Body of pancreas (tissue), 4 donors: Measurements from ENCODE around the gene DMRT1. TPM values are rescaled to one million over a fixed set of nuclear protein-coding genes. Genes with fewer than 3 reads are reported as not detected.

ENCODE experiments used
- ATAC-seq: fragments of 150-250 bp; one replicate; pipeline ENCODE4 v1.9.1; 2016
- DNase-seq, 4 donors: peaks; one replicate each; pipeline ENCODE4 v3.0.0-alpha.2; 2019
- H3K27ac ChIP-seq, 4 donors: fragments of 200-600 bp; sonication (generic); 1 replicate in 3 of 4; 2 replicates in 1 of 4; pipeline versions ENCODE4 v1.5.1 to v1.6.1; 2016 to 2019; ENCODE audit warnings: mild to moderate bottlenecking in 1 of 4, mixed read lengths in 1 of 4, moderate library complexity in 1 of 4
- H3K27me3 ChIP-seq, 2 donors: fragments of 200-600 bp; sonication (generic); one replicate each; pipeline ENCODE4 v1.6.0; 2016; ENCODE audit warnings: mild to moderate bottlenecking in 1 of 2
- H3K36me3 ChIP-seq, 2 donors: fragments of 200-600 bp; sonication (generic); replicated peaks in 1 of 2; 2 replicates each; pipeline ENCODE4 v1.5.1; 2016; ENCODE audit warnings: low read depth in 2 of 2; ENCODE audit not compliant: insufficient read depth in 1 of 2
- H3K4me1 ChIP-seq: fragments of 200-600 bp; sonication (generic); one replicate; pipeline ENCODE4 v1.6.0; 2016
- H3K4me3 ChIP-seq, 2 donors: fragments of 200-600 bp; sonication (generic); 1 replicate in 1 of 2; 2 replicates in 1 of 2; pipeline ENCODE4 v1.5.1; 2016 to 2019
- H3K9me3 ChIP-seq, 3 donors: fragments of 200-600 bp; sonication (generic); 1 replicate in 2 of 3; 2 replicates in 1 of 3; pipeline ENCODE4 v1.5.1; 2016
- CTCF ChIP-seq, 7 experiments: fragments of 450-650 bp in 4 of 7; fragments of 200-600 bp in 3 of 7; sonication (generic) in 3 of 7; IDR thresholded peaks; one replicate each; pipeline ENCODE4 v1.5.1; 2016 to 2019; ENCODE audit warnings: antibody characterized with exemption in 7 of 7
- POLR2A ChIP-seq, 3 donors: fragments of 450-650 bp; IDR thresholded peaks; one replicate each; pipeline ENCODE4 v1.6.1; 2016; ENCODE audit warnings: antibody characterized with exemption in 3 of 3, mild to moderate bottlenecking in 2 of 3
- WGBS, 2 donors: methylation state at CpG; one replicate each; pipeline ENCODE4 v1.1.5; 2017; 5-methylcytosine and 5-hydroxymethylcytosine counted together
- intact Hi-C: fragments of 100-400 bp; cut with DNase I; formaldehyde crosslinking; loops from one replicate; pipeline ENCODE4 v1.15.1; 2023
- total RNA-seq, 2 donors: library from RNA; depleted of rRNA; stranded (reverse); fragments of >200 nt; gene quantifications; one replicate each; pipeline ENCODE4 v1.1.0, GENCODE V29; 2016

The DMRT1 gene
- total RNA-seq, 2 donors from 2014 or later, result not detected

- Histone ChIP-seq H3K4me3 (no peak overlapping the region), H3K27ac (no peak overlapping the region), H3K27me3 (no peaks in the 10 kb centered on the region), H3K9me3 (no peaks in the 10 kb centered on the region), H3K36me3 (no peaks in the 10 kb centered on the region), H3K4me1 (peaks cover 5% of the 10 kb centered on the region)
- WGBS, 2 donors, result 64 to 82% methylated on average over 10 of the region's 10 CpGs
- DNase-seq (no peak), ATAC-seq (no peak)
- TF ChIP-seq POLR2A (IDR thresholded peaks at IDR 0.05) (no peak), CTCF (IDR thresholded peaks at IDR 0.05) (no peak)
- intact Hi-C loops, result no loop called here
Observed at GRCh38 chr9:875119-875962, 33.8 kb downstream of the DMRT1 start.

DNA sequence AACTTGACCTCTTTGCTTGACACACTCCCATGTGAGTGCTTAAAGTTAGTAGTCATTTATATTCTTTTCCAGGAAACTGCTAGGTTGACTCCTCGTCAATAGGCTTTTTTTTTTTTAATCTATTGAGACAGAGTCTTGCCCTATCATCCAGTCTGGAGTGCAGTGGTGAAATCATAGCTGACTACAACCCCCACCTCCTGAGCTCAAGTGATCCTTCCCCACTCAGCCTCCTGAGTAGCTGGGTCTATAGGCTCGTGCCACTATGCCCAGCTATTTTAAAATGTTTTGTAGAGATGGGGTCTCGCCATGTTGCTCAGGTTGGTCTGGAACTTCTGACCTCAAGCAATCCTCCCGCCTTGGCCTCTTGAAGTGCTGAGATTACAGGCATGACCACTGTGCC, 34.9 kb downstream of the DMRT1 start:
- H3K27me3 ChIP-seq, result no peaks in the 10 kb centered on the region
- no peaks in the 10 kb centered on the region for H3K36me3 ChIP-seq
- H3K4me1 ChIP-seq, result peaks cover 5% of the 10 kb centered on the region
- H3K9me3 ChIP-seq, result no peaks in the 10 kb centered on the region
- DNase-seq (no peak), ATAC-seq (no peak)
- intact Hi-C loops, result no loop called here
- no peak for TF ChIP-seq CTCF (IDR thresholded peaks at IDR 0.05)
- TF ChIP-seq POLR2A (IDR thresholded peaks at IDR 0.05), result no peak
- H3K4me3 ChIP-seq, result no peak overlapping the region
- H3K27ac ChIP-seq, result no peak overlapping the region
- 74 to 77% methylated on average over 4 of the region's 4 CpGs for WGBS, 2 donors

- Histone ChIP-seq H3K4me1 (peaks cover 5% of the 10 kb centered on the region), H3K36me3 (no peaks in the 10 kb centered on the region), H3K4me3 (no peak overlapping the region), H3K9me3 (no peaks in the 10 kb centered on the region), H3K27me3 (no peaks in the 10 kb centered on the region), H3K27ac (no peak overlapping the region)
- DNase-seq (peak in 2 of 4 donors; percentile 27 to 36), ATAC-seq (no peak)
- WGBS, 2 donors, result 20 to 22% methylated on average over 4 to 5 of the region's 5 CpGs
- TF ChIP-seq POLR2A (IDR thresholded peaks at IDR 0.05), result no peak
- TF ChIP-seq CTCF (IDR thresholded peaks at IDR 0.05), result no peak
- intact Hi-C loops, result no loop called here
Observed at GRCh38 chr9:878239-878638, 36.7 kb downstream of the DMRT1 start.

- ATAC-seq, result no peak
- Histone ChIP-seq H3K27ac (no peak overlapping the region), H3K27me3 (no peaks in the 10 kb centered on the region), H3K4me1 (peaks cover 5% of the 10 kb centered on the region), H3K36me3 (no peaks in the 10 kb centered on the region), H3K4me3 (no peak overlapping the region), H3K9me3 (no peaks in the 10 kb centered on the region)
- WGBS, 2 donors, result 66 to 94% methylated on average over 7 of the region's 7 CpGs
- intact Hi-C loops, result no loop called here
- DNase-seq, result no peak
- TF ChIP-seq CTCF (IDR thresholded peaks at IDR 0.05), result no peak
- TF ChIP-seq POLR2A (IDR thresholded peaks at IDR 0.05), result no peak
Observed at GRCh38 chr9:880725-881124, 39.2 kb downstream of the DMRT1 start.
